ENCODE measurements around the gene LRRN1.

The LRRN1 gene

GRCh38 chr3:3842356-3842755 lies 43.1 kb downstream of the LRRN1 start:
- TF ChIP-seq CTCF (IDR thresholded peaks at IDR 0.05; ENCODE audit: low read depth, low read length): no peak
- no peak for DNase-seq (ENCODE audit: low read depth, low spot score)
- in situ Hi-C loops (cut with HindIII; ENCODE audit: low sequenced_read_pairs): no loop called here
- H3K4me3 ChIP-seq (ENCODE audit: low read depth, low read length): no peak overlapping the region

- DNase-seq (ENCODE audit: low read depth, low spot score): no peak
- H3K4me3 ChIP-seq (ENCODE audit: low read depth, low read length): no peak overlapping the region
- in situ Hi-C loops (cut with HindIII; ENCODE audit: low sequenced_read_pairs): no loop called here
- TF ChIP-seq CTCF (IDR thresholded peaks at IDR 0.05; ENCODE audit: low read depth, low read length): no peak
These were observed 49.0 kb downstream of the LRRN1 start for GRCh38 chr3:3847994-3848922.

- TF ChIP-seq CTCF (IDR thresholded peaks at IDR 0.05; ENCODE audit: low read depth, low read length): no peak
- H3K4me3 ChIP-seq (ENCODE audit: low read depth, low read length): no peak overlapping the region
- in situ Hi-C loops (cut with HindIII; ENCODE audit: low sequenced_read_pairs): no loop called here
- DNase-seq (ENCODE audit: low read depth, low spot score): no peak
These were observed 49.7 kb downstream of the LRRN1 start for GRCh38 chr3:3848923-3849275.

- DNase-seq (ENCODE audit: low read depth, low spot score): no peak
- TF ChIP-seq CTCF (IDR thresholded peaks at IDR 0.05; ENCODE audit: low read depth, low read length): no peak
- no peak overlapping the region for H3K4me3 ChIP-seq (ENCODE audit: low read depth, low read length)
- in situ Hi-C loops (cut with HindIII; ENCODE audit: low sequenced_read_pairs): no loop called here
These were observed 52.5 kb downstream of the LRRN1 start for GRCh38 chr3:3851621-3852323.

- in situ Hi-C loops (cut with HindIII; ENCODE audit: low sequenced_read_pairs): no loop called here
- no peak for DNase-seq (ENCODE audit: low read depth, low spot score)
- no peak overlapping the region for H3K4me3 ChIP-seq (ENCODE audit: low read depth, low read length)
- TF ChIP-seq CTCF (IDR thresholded peaks at IDR 0.05; ENCODE audit: low read depth, low read length): no peak
These were observed 54.3 kb downstream of the LRRN1 start for GRCh38 chr3:3853544-3853943.

- TF ChIP-seq CTCF (IDR thresholded peaks at IDR 0.05; ENCODE audit: low read depth, low read length): no peak
- H3K4me3 ChIP-seq (ENCODE audit: low read depth, low read length): no peak overlapping the region
- in situ Hi-C loops (cut with HindIII; ENCODE audit: low sequenced_read_pairs): no loop called here
- DNase-seq (ENCODE audit: low read depth, low spot score): no peak
These were observed 55.8 kb downstream of the LRRN1 start for GRCh38 chr3:3855056-3855455.

Data from astrocyte of the spinal cord (primary cell).